SHP77 treated with DMSO at 0.1 percent for 48 hours (cell line): ENCODE measurements around the gene TFF2.
A peak's percentile ranks its signal among the peaks of the same experiment; 100 is the strongest.

ENCODE experiments used
- DNase-seq: peaks from one replicate; lab custom pipeline; 2025; lab: John Stamatoyannopoulos, UW

TFF2 gene

DNA sequence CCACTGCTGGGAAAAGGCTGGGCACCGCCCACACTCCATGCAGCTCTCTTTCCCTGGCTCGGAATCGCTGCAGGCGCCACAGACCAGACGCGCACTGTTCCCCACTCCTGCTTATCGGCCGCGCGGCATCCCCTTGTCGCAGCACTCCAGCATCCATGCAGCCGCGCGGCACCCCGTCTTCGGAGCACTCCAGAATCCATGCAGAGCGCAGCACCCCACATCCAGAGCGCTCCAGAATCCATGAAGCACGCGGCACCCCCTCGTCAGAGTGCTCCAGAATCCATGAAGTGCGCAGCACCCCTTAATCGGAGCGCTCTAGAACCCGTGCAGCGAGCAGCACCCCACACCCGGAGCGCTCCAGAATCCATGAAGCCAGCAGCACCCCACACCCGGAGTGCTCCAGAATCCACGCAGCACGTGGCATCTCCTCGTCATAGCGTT lies 45.1 kb downstream of the TFF2 start:
- no peak for DNase-seq

DNA sequence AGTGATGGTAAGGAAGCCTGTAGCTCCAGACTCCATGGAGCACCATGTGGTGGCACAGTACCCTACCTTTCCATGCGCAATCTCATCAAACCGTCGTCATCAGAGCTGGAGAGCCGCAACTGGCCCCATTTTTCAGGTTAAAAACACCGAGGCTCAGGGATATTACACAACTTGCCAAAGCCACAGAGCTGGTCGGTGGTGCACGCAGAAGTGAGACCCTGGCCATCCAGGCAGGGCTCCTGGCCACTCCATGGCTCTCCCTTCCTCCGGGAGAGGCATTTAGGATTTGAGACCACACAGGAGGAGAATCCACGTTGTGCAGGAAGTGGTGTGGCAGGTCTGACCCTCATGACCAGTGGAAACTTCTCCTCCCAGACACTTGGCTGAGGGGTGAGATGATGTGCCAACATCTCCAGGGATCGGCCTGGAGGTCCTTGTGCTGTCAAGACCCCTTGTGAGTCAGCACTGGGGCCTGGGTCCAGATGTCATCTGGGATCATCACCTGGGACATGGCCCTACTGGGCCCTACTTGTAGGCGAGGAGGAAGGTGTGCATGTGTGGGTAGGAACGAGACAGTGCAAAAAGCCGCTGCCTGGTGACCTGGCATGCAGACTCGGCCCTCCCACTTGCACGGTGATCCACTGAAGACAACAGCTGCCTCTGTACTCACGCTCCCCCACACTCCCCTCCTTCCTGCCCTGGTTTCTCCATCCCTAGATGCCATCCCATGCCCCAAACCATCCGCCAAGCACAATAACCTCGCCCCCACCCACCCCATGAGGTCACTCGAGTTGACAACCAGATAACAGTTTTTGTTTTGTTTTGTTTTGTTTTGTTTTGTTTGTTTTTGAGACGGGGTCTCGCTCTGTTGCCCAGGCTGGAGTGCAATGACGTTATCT lies 46.0 kb downstream of the TFF2 start:
- no peak for DNase-seq

DNA sequence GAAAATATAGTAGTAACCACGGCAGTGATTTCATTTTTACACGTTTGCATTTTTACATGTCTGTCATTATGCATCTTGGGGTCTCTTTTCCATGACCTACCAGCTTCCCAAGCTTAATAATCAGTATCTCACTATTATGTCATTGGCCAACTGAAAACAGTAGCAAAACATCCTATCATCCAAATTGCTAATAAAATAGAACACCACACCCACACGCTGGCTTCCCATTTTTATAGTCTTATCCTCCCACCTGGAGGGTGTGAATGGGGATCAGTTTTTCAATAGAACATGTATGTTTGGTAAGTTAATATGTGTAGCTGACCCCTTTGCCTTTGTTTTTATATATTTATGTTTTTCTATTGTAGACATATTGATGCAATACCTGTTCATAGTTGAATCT lies 47.4 kb downstream of the TFF2 start:
- no peak for DNase-seq

DNA sequence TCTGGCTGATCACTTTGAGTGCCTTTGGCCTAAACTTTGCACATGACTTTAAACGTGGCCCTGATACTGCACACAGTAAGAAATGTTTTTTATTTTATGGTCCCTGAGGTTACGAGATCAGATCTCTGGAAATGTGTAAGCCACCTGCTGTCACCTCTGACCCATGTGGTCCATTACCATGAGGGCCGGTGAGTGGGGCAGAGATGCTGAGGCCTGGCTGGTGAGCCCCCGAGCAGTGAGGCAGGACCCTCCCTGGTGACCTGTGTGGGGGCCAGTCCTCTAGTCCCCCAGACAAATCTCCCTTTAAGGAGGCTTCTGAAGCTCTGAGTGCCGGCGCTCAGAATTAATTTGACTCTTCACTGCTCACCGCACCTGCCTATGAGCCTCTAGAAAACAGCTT lies 48.0 kb downstream of the TFF2 start:
- DNase-seq: peak; percentile 8

DNA sequence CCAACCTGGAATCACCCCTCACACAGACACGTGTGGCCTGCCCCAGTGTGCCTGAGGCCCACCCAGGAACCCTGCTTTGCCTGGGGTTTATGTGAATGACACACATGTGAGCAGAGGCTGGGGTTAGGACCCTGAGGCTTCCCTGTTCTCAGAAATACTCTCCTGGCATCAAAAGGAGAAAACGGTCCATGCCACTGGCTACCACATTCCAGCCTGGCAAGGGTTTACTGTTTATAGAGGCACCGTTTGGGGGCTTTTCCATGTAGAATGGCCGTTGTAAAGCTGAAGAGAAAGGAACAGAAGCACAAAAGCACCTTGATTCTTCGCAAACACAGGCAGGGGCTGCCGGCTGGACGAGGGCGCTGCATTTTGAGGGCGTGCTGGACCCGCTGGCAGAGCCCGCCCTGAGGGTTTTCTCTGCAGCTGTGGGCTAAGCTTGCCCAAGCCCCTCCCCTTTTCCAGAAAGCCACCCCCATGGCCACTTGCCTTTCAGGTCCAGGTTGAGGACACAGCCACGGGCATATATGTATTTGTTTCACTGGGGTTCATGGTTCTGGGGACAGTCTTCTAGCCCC lies 48.6 kb downstream of the TFF2 start:
- DNase-seq: peak; percentile 33

DNA sequence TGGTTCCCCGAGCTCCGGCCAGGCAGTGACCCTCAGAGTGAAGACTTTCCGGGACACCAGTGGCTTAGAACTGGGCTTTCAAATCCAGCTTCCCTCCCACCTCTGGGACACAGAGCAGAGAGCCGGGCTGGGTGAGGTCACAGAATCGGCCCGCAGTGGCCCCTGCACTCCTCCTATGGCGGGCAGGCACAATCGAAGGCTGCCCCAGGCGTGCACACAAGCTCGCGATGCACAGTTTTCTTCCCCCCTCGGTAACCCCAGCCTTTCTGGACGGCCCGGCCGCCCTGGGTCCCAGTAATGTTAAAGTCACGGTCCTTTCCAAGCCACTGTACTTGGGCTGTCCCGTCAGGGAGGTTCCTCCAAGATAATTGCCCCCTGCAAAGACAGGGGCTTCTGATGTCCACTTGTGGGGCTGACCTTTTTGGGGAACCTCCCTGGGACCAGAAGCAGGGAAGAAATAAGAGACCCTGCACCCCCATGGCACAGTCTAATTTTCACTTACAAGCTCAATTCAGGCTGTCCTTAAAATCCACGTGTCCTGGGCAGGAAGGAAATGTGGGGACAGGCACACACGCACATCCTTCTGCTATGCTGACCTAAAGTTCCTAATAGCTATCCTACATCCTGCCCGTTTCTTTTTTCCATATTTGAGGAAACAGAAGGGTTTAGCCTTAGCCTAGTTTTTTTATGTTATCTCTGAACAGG lies 49.3 kb downstream of the TFF2 start:
- DNase-seq: no peak

DNA sequence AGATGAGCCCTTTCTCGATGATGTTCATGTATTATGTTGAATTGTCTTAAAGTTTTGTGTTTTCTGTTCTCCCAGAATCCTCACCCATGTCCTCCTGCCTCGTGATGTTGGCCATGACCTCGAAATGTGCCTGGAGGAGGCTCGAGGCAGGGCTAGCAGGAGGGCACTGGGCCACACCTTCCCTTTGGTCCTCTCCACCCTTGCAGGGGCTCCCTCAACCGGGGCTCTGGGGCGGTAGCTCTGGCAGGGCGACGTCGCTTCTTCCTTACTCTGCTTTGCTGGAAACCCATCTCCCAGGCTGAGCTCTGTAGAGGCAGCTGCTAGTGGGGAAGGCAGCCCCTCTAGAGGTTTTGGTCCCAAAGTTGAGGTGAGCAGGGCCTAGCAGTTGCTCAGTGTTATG lies 49.8 kb downstream of the TFF2 start:
- no peak for DNase-seq

DNA sequence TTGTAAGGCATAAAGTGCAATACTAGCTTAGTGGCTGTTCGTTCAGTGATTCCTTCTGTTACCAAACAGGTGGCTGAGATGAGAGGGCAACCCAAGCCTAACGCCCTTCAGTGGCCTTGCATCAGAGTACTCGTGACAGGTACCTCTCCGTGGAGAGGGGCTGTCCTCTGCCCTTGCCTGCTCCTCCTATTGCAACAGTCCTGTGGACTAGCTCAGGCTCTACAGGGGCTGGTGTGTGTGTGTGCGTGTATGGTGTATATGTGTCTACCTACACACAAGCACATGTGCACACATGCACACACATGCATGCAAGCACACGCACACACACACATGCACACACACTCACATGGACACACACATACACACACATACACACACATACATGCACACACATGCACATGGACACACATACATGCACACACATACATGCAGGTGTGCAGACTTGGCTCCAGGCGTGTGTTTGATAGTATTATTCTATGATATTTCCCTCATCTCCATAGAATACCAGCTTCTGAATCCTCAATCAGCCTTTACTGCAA lies 50.7 kb downstream of the TFF2 start:
- DNase-seq: no peak

DNA sequence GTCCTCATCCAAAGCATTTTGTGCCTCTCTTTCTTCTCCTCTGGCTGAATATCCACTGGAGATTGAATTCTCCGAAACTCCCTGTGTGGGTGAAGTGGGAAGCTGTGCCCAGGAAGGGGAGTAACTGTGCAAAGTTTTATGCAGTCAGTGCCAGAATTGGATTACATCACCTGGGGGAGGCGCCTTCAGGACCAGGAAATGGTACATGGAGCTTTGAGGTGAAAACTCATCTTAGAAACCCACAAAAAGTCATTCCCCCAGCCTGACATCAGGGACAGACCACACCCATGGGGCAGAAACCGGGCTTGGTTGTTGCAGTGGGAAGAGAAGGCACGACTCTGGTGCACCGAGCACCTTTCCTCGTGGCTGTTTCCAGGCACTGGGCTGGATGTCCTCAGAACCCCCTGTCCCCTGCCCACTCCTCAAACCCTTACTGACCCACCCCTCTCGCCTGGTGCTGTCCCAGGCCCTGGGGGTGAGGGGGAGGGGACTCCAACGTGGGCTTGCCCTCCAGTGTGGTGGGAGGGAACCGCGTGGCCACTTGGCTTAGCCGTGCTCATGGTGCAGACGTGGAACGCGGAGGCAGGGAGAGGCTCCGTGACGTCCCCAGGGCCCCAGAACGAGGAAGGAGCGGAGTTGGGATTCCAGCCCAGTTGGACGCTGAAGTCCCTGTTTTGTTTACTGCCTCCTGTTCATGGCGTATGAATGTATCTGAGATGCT lies 51.3 kb downstream of the TFF2 start:
- DNase-seq: no peak

DNA sequence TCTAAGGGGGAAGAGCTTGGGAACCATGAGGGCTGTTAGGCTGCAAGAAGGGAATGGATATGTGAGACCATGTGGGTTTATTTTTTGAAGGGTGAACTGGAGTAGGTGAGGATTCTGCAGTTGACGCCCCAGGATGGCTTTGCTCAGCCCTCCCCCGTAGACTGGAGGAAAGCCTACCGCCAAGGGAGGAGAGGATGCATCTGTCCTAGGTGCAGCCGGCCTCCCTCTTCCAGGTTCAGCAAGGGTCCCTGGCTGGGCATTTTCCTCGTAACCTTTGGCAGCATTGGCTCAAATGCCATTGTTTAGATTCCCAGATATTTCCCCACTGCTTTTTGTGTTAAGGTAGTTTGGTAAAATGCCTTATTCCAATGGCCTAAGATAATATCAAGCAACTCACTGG lies 52.1 kb downstream of the TFF2 start:
- DNase-seq: no peak

DNA sequence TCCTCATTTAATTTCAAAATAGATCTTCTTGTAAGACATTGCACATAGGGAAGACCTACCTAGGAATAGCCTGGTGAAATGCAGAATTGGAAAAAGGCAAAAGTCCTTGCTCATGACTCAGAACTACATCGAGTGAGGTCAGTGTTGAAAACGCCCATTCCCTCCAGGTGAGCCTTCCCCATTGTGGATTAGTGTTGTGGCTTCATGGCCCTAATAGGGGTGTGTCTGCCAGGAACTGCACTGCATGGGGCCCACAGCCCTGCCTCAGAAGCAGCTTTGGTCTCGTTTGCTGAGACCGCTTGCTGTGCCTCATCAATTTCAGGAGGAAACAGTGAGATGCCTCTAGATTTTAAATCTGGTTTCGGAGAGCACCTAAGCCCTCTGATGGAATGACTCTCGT lies 52.6 kb downstream of the TFF2 start:
- DNase-seq: no peak

DNA sequence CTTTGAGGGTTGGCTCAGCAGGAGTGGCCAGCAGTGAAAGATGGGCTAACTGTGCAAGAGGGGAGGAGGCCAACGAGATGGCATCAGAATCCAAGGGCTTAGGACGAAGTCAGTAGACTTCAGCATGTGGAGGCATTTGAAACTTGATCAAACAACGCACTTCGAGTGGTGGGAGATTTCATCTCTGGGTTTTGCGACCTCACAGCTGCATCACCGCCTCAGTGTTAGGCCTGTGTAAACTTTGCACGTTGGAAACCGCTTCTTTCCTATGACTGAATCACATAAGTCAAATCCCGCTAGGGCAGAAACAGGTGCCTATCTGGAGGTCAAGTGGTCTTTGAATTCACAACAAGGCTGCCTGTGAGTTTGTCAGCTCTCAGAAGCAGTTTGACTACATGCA lies 53.4 kb downstream of the TFF2 start:
- DNase-seq: no peak

DNA sequence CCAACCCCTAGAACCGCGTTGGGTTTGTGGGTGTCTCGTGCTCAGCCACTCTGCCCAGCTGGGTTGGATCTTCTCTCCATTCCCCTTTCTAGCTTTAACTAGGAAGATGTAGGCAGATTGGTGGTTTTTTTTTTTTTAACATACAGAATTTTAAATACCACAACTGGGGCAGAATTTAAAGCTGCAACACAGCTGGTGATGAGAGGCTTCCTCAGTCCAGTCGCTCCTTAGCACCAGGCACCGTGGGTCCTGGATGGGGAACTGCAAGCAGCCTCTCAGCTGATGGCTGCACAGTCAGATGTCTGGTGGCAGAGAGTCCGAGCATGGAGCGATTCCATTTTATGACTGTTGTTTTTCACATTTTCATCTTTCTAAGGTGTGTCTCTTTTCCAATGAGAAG lies 54.3 kb downstream of the TFF2 start:
- no peak for DNase-seq
